Stimulated activated effector memory CD8-positive, alpha-beta T cell treated with anti-CD3 and anti-CD28 coated beads, Interleukin-12 subunit alpha, Interleukin-12 subunit beta, amount 100 ng/mL, for 72 hours (primary cell): Measurements from ENCODE around the gene POU6F1.
"Not testable (repeated sequence)": the region's sequence is repeated elsewhere in the genome, so short reads cannot be mapped to it uniquely, and the experiment has no call there.

Experiments used
- ATAC-seq: fragments of 150-1000 bp; cut with Tn5 transposase; 2 replicates; pipeline ENCODE4 v1.10.0; 2021
- DNase-seq, 2 donors: peaks; one replicate each; pipeline ENCODE4 v3.0.0; 2021 to 2022; ENCODE audit warnings: low spot score in 2 of 2
- H3K27ac Mint-ChIP-seq: one replicate; pipeline ENCODE4 v1.8.0; 2022; ENCODE audit warnings: mild to moderate bottlenecking, mixed read lengths
- H3K36me3 Mint-ChIP-seq: one replicate; pipeline ENCODE4 v1.8.0; 2022; ENCODE audit warnings: mild to moderate bottlenecking, mixed read lengths
- H3K4me1 Mint-ChIP-seq: one replicate; pipeline ENCODE4 v1.8.0; 2022; ENCODE audit warnings: mixed read lengths
- H3K4me3 Mint-ChIP-seq: one replicate; pipeline ENCODE4 v1.8.0; 2022; ENCODE audit warnings: mild to moderate bottlenecking, mixed read lengths
- H3K9me3 Mint-ChIP-seq: one replicate; pipeline ENCODE4 v1.8.0; 2022; ENCODE audit warnings: mixed read lengths

The POU6F1 gene

DNA sequence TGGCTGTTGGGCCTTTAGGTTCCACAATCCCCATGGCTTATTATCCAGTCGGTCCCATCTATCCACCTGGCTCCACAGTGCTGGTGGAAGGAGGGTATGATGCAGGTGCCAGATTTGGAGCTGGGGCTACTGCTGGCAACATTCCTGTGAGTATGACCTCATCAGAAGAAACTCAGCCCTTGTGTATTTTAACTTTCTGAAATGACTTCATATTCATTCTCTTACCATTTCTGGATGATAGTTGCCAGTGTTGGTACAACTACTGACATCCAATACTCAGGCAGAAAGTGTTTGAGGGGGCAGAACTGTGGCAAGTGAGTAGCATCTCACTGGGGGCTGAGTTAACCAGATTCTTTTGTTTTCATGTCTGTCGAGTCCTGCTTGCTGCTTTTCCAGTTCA lies 23.1 kb upstream of the POU6F1 start:
- Mint-ChIP-seq H3K9me3 (no peaks in the 10 kb centered on the region), H3K4me3 (peak overlapping the region; percentile 92), H3K4me1 (peaks cover 48% of the 10 kb centered on the region), H3K27ac (peak overlapping the region; percentile 100), H3K36me3 (peaks cover 76% of the 10 kb centered on the region)
- DNase-seq (no peak), ATAC-seq (no peak)

DNA sequence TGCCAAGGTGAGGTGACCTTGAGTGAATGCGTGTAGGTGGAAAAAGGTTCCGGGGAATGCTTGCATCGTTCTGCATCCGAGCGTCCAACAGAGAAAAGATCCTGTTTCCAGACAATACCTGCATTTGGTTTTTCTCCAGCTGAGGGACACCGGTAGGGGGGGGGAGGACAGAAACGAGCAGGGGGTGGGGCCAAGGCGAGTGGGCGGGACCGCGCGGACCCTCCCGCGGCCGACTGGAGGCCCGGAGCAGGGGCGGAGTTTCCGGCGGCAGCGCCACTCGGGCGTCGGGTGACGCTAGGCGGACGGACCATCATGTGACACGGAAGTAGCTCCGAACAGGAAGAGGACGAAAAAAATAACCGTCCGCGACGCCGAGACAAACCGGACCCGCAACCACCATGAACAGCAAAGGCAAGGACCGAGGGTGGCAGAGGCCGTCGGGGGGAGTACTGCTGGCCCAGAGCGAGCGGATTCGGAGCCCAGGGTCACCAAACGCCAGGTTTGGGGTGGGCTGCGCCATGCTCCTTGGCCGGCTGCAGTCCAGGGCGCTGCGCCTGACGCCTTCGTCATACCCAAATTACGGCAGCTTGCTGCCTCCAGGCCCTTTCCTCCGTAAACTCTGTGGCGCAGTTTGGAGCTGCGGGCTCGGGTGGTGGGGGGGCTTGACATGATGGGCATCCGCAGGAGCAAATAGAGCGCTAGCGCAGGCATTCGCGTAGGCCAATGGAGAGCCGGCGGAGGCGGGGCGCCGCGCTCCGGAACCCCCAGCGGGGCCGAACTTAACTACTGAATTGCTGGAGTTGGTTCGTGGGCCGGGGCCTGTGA lies 20.9 kb upstream of the POU6F1 start, which contains the start of gene DAZAP2:
TSS of gene DAZAP2 (plus strand) at position 317 of the 825 bp plus-strand sequence. CDS start at position 399, 82 bp downstream.
- peak; percentile 96 for ATAC-seq
- Mint-ChIP-seq H3K9me3 (no peaks in the 10 kb centered on the region), H3K27ac (peak within 1 kb of the TSS; percentile 100), H3K4me3 (peak within 1 kb of the TSS; percentile 92), H3K36me3 (peaks cover 54% of the 10 kb centered on the region), H3K4me1 (peaks cover 41% of the 10 kb centered on the region)
- DNase-seq = peak; percentile 85 to 96

DNA sequence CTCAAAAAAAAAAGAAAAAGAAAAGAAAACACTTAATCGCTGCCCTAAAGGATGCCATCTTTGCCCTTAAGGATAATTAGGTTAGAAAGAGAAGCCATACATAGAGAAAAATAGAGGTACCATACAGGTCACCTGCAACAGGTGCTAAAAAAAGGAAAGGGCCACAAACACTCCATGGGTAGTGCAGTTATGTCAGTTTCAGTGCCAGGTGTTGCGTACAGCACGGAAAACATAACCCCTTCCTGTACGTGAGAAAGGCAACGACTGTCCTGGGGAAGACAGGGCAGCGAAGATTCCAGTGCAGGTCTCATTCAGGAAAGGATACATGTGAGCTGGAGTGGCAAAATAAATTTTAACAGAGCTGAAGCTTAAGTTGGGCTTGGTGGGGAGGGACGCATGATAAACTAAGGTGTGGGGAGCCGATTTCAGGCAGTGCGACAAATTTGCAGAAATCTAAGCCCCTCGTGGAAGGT lies 20.2 kb upstream of the POU6F1 start:
- Mint-ChIP-seq H3K36me3 (peaks cover 48% of the 10 kb centered on the region), H3K4me1 (peaks cover 39% of the 10 kb centered on the region), H3K9me3 (no peaks in the 10 kb centered on the region), H3K27ac (peak overlapping the region; percentile 100), H3K4me3 (peak overlapping the region; percentile 92)
- DNase-seq = no peak
- no peak for ATAC-seq

DNA sequence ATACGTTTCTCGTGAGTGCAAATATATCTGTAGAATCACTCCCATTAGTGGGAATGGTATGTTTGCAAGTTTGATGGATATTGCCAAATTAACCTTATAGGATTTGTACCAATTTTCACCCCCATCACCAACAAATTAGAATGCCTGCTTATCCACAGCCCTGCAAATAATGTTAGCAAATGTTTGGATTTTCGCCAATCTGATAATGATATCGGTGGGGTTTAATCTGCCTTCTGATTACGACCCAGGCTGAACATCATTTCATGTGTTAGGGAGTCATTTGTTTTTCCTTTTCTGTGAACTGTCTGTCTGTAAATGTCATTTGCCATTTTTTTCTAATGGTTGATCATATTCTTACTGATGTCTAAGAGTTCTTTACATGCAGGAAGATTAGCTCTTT lies 16.7 kb upstream of the POU6F1 start:
- Mint-ChIP-seq H3K9me3 (no peaks in the 10 kb centered on the region), H3K4me1 (peaks cover 8% of the 10 kb centered on the region), H3K36me3 (peaks cover 12% of the 10 kb centered on the region), H3K27ac (peak overlapping the region; percentile 22), H3K4me3 (no peak overlapping the region)
- DNase-seq = no peak
- ATAC-seq = no peak

- Mint-ChIP-seq H3K27ac (no peak overlapping the region), H3K4me1 (peaks cover under 1% of the 10 kb centered on the region), H3K9me3 (no peaks in the 10 kb centered on the region), H3K36me3 (no peaks in the 10 kb centered on the region), H3K4me3 (no peak overlapping the region)
- DNase-seq = no peak
- ATAC-seq = no peak
Observed at GRCh38 chr12:51232642-51233041, 14.8 kb upstream of the POU6F1 start.

DNA sequence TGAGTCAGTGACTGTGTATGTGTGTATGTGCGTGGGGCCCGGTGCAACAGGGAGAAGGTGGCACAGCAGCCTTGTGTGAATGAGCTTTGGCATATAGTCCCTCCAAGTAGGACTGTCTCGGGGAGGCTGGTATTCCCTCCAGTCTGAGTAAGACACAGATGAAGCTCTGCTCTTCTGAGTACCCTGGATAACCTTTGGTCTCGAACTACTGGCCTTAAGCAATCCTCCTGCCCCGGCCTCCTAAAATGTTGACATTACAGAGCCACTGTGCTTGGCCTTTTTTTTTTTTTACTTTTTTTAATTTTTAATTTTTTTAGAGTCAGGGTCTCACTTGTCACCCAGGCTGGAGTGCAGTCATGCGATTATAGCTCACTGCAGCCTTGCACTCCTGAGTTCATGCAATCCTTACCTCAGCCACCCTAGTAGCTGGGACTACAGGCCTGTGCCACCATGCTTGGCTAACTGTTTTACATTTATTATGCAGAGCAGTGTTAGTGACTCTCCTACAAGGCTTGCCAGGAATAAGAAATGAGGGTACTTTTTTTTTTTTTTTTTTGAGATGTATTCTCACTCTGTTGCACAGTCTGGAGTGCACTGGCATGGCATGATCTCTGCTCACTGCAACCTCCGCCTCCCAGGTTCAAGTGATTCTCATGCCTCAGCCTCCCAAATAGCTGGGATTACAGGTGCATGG lies 11.4 kb upstream of the POU6F1 start:
- DNase-seq = no peak
- ATAC-seq = no peak
- Mint-ChIP-seq H3K4me1 (no peaks in the 10 kb centered on the region), H3K27ac (no peak overlapping the region), H3K36me3 (no peaks in the 10 kb centered on the region), H3K4me3 (no peak overlapping the region), H3K9me3 (no peaks in the 10 kb centered on the region)

GRCh38 chr12:51227962-51228361 lies 10.1 kb upstream of the POU6F1 start:
- Mint-ChIP-seq H3K27ac (no peak overlapping the region), H3K4me3 (no peak overlapping the region), H3K36me3 (no peaks in the 10 kb centered on the region), H3K4me1 (no peaks in the 10 kb centered on the region), H3K9me3 (no peaks in the 10 kb centered on the region)
- ATAC-seq = no peak
- no peak for DNase-seq

DNA sequence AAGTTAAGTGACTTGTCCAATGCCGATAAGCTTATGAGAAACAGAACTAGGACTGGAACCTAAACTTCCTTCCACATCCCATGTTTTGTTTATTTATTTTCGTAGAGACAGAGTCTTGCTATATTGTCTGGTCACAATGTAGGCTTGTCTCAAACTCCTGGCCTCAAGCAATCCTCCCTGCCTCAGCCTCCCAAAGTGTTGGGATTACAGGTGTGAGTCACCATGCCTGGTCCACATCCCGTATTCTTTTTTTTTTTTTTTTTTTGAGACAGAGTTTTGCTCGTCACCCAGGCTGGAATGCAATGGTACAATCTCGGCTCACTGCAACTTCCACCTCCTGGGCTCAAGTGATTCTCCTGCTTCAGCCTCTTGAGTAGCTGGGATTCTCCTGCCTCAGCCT lies 9.2 kb upstream of the POU6F1 start:
- not testable (repeated sequence) for H3K4me1 Mint-ChIP-seq, H3K27ac Mint-ChIP-seq, H3K4me3 Mint-ChIP-seq

GRCh38 chr12:51225771-51226170 lies 7.9 kb upstream of the POU6F1 start:
- H3K9me3 Mint-ChIP-seq = no peaks in the 10 kb centered on the region
- DNase-seq = no peak
- no peak for ATAC-seq
- H3K4me3 Mint-ChIP-seq = no peak overlapping the region
- no peaks in the 10 kb centered on the region for H3K4me1 Mint-ChIP-seq
- no peak overlapping the region for H3K27ac Mint-ChIP-seq
- no peaks in the 10 kb centered on the region for H3K36me3 Mint-ChIP-seq

More for the DNA sequence above, 9.2 kb upstream of the POU6F1 start:
- not testable (repeated sequence) for DNase-seq, ATAC-seq, H3K9me3 Mint-ChIP-seq, H3K36me3 Mint-ChIP-seq

DNA sequence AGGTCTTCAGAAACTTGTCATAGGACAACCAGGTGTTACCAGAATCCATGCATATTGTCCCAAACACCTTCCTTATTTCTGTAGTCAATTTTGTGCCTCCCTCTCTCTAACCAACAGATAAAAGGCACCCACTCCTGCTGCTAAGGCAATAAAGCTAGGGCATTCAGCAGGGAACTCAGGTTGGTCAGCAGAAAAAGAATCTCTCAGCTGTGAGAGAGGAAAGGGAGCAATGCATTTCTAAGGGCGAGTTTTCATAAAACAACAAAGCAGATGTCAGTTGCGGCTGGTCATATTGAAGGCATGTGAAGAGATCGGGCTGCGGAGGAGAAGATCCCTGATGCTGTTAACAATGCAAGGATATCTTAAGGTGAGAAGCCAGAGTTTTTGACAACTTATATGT lies 7.4 kb upstream of the POU6F1 start:
- H3K27ac Mint-ChIP-seq = no peak overlapping the region
- ATAC-seq (no peak), DNase-seq (no peak)
- H3K4me1 Mint-ChIP-seq = no peaks in the 10 kb centered on the region
- no peak overlapping the region for H3K4me3 Mint-ChIP-seq
- H3K36me3 Mint-ChIP-seq = no peaks in the 10 kb centered on the region
- no peaks in the 10 kb centered on the region for H3K9me3 Mint-ChIP-seq

DNA sequence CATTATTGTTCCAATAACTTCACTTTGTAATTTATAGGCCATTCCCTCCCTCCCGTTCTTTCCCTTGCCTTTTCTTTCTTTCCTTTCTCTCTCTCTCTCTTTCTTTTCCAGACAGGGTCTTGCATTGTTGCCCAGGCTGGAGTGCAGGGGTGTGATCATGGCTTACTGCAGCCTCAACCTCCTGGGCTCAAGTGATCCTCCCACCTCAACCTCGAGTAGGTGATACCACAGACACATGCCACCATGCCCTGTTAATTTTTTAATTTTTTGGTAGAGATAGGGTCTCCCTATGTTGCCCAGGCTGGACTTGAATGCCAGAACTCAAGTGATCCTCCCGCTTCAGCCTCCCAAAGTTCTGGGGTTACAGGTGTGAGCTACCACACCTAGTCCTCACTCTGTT lies 6.8 kb upstream of the POU6F1 start:
- H3K27ac Mint-ChIP-seq = no peak overlapping the region
- no peaks in the 10 kb centered on the region for H3K4me1 Mint-ChIP-seq
- no peaks in the 10 kb centered on the region for H3K9me3 Mint-ChIP-seq
- H3K36me3 Mint-ChIP-seq = no peaks in the 10 kb centered on the region
- ATAC-seq (no peak), DNase-seq (no peak)
- H3K4me3 Mint-ChIP-seq = no peak overlapping the region

- DNase-seq = no peak
Observed at GRCh38 chr12:51222461-51222860, 4.6 kb upstream of the POU6F1 start.

DNA sequence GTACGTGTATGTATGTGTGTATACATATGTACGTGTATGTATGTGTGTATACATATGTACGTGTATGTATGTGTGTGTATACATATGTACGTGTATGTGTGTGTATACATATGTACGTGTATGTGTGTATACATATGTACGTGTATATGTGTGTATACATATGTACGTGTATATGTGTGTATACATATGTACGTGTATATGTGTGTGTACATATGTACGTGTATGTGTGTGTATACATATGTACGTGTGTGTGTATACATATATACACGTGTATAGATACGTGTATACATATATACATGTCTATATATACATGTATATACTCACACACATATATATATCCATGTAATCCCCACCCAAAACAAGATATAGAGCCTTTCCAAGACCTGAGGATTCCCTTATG lies 2.0 kb upstream of the POU6F1 start:
- not testable (repeated sequence) for H3K9me3 Mint-ChIP-seq, H3K4me3 Mint-ChIP-seq, DNase-seq, ATAC-seq, H3K27ac Mint-ChIP-seq
- Mint-ChIP-seq H3K36me3 (peaks cover 11% of the 10 kb centered on the region), H3K4me1 (peaks cover 20% of the 10 kb centered on the region)

More at GRCh38 chr12:51222461-51222860, 4.6 kb upstream of the POU6F1 start:
- Mint-ChIP-seq H3K4me3 (no peak overlapping the region), H3K36me3 (peaks cover 11% of the 10 kb centered on the region), H3K4me1 (peaks cover 15% of the 10 kb centered on the region), H3K27ac (no peak overlapping the region), H3K9me3 (no peaks in the 10 kb centered on the region)
- no peak for ATAC-seq

DNA sequence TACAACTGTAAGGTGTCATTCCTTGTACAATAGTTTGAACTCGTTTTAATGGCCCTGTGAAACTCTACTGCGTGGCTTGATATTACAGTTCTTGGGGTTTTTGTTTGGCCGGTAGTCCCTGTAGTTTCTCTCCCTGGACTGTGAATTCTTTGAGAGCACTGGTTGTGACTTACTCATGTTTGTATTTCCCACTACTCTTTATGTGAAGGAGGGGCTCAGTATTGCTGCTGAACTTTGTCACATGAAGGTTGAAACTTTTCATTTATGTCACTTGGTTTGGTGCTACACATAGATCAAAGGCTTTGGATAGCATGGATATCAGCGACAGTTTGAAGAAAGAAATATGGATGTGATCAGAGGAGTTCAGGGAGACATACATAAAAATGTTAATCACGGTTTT lies 1.5 kb upstream of the POU6F1 start:
- H3K36me3 Mint-ChIP-seq = peaks cover 11% of the 10 kb centered on the region
- DNase-seq = no peak
- H3K4me3 Mint-ChIP-seq = peak overlapping the region; percentile 78
- no peak for ATAC-seq
- H3K27ac Mint-ChIP-seq = peak overlapping the region; percentile 95
- no peaks in the 10 kb centered on the region for H3K9me3 Mint-ChIP-seq
- H3K4me1 Mint-ChIP-seq = peaks cover 22% of the 10 kb centered on the region

- H3K9me3 Mint-ChIP-seq = no peaks in the 10 kb centered on the region
- no peak for ATAC-seq
- no peak for DNase-seq
- H3K36me3 Mint-ChIP-seq = peaks cover 11% of the 10 kb centered on the region
- peak overlapping the region; percentile 78 for H3K4me3 Mint-ChIP-seq
- peak overlapping the region; percentile 95 for H3K27ac Mint-ChIP-seq
- H3K4me1 Mint-ChIP-seq = peaks cover 25% of the 10 kb centered on the region
Observed at GRCh38 chr12:51218607-51219161, 822 bp upstream of the POU6F1 start.
